GM23338 (cell line): ENCODE data around the gene MFSD11. TPM values are rescaled to one million over a fixed set of nuclear protein-coding genes. Genes with fewer than 3 reads are reported as not detected.

Experiments used
- ATAC-seq: fragments of 200-7000 bp; cut with Tn5 transposase; 3 replicates; pipeline ENCODE4 v1.9.1; 2020
- DNase-seq: peaks from one replicate; pipeline ENCODE4 v3.0.0-alpha.2; 2015; ENCODE audit warnings: low spot score
- H2AFZ ChIP-seq: fragments of 200-600 bp; sonication (generic); 2 replicates; pipeline ENCODE4 v1.8.0; 2016; ENCODE audit warnings: antibody characterized with exemption, mild to moderate bottlenecking, moderate library complexity
- H3F3A ChIP-seq: fragments of 200-600 bp; sonication (generic); replicated peaks from 2 replicates; pipeline ENCODE4 v1.8.0; 2017; ENCODE audit warnings: antibody characterized with exemption, mixed run types, low read depth
- H3K27ac ChIP-seq: fragments of 200-600 bp; sonication (generic); 2 replicates; pipeline ENCODE4 v1.6.1; 2016; ENCODE audit warnings: low read depth
- H3K27me3 ChIP-seq: fragments of 200-600 bp; sonication (generic); 2 replicates; pipeline ENCODE4 v1.8.0; 2016; ENCODE audit warnings: mild to moderate bottlenecking, mixed run types, moderate library complexity; ENCODE audit not compliant: insufficient read depth
- H3K36me3 ChIP-seq: fragments of 200-600 bp; sonication (generic); 2 replicates; pipeline ENCODE4 v1.8.0; 2016; ENCODE audit warnings: mild to moderate bottlenecking; ENCODE audit not compliant: insufficient read depth
- H3K4me1 ChIP-seq: fragments of 200-600 bp; sonication (generic); 2 replicates; pipeline ENCODE4 v1.8.0; 2016; ENCODE audit warnings: mild to moderate bottlenecking, moderate library complexity; ENCODE audit not compliant: insufficient read depth
- H3K4me2 ChIP-seq: fragments of 200-600 bp; sonication (generic); 2 replicates; pipeline ENCODE4 v1.7.1; 2017; ENCODE audit warnings: mixed run types
- H3K4me3 ChIP-seq: fragments of 200-600 bp; sonication (generic); 2 replicates; pipeline ENCODE4 v1.6.1; 2016; ENCODE audit warnings: mixed run types
- H3K79me2 ChIP-seq: fragments of 200-600 bp; sonication (generic); replicated peaks from 2 replicates; pipeline ENCODE4 v1.8.0; 2017; ENCODE audit warnings: mild to moderate bottlenecking; ENCODE audit not compliant: insufficient read depth
- H3K9me2 ChIP-seq: fragments of 200-600 bp; sonication (generic); 2 replicates; pipeline ENCODE4 v1.8.0; 2017; ENCODE audit not compliant: insufficient read depth
- H4K20me1 ChIP-seq: fragments of 200-600 bp; sonication (generic); replicated peaks from 2 replicates; pipeline ENCODE4 v1.8.0; 2017; ENCODE audit warnings: mild to moderate bottlenecking; ENCODE audit not compliant: insufficient read depth
- H3K27ac Mint-ChIP-seq: 2 replicates; pipeline ENCODE4 v1.8.0; 2020; ENCODE audit warnings: inconsistent platforms, mild to moderate bottlenecking, moderate library complexity, mixed read lengths
- H3K27me3 Mint-ChIP-seq: 3 replicates; pipeline ENCODE4 v1.8.0; 2022; ENCODE audit warnings: low read depth, mild to moderate bottlenecking, moderate library complexity, mixed read lengths, inconsistent platforms; ENCODE audit not compliant: insufficient read depth, poor library complexity
- H3K36me3 Mint-ChIP-seq: 3 replicates; pipeline ENCODE4 v1.8.0; 2021; ENCODE audit warnings: low read depth, mild to moderate bottlenecking, inconsistent platforms, moderate library complexity, mixed read lengths
- H3K4me1 Mint-ChIP-seq: 3 replicates; pipeline ENCODE4 v1.8.0; 2020; ENCODE audit warnings: mild to moderate bottlenecking, inconsistent platforms, mixed read lengths
- H3K4me3 Mint-ChIP-seq: 3 replicates; pipeline ENCODE4 v1.8.0; 2021; ENCODE audit warnings: moderate library complexity, mild to moderate bottlenecking, inconsistent platforms, mixed read lengths
- H3K9me3 Mint-ChIP-seq: 3 replicates; pipeline ENCODE4 v1.8.0; 2020; ENCODE audit warnings: moderate library complexity, mild to moderate bottlenecking, inconsistent platforms, mixed read lengths
- CREB1 ChIP-seq: fragments of 250-450 bp; sonication (Bioruptor Pico); IDR thresholded peaks from 2 replicates; pipeline ENCODE4 v1.5.0; 2020; ENCODE audit warnings: low read depth, mild to moderate bottlenecking, moderate library complexity
- EZH2 ChIP-seq: fragments of 200-600 bp; sonication (generic); IDR thresholded peaks from one replicate; pipeline ENCODE4 v1.8.0; 2017; ENCODE audit warnings: antibody characterized with exemption, mild to moderate bottlenecking, low read depth; ENCODE audit not compliant: unreplicated experiment
- JUNB ChIP-seq: IDR thresholded peaks from one replicate; pipeline ENCODE4 v1.6.1; 2016; ENCODE audit warnings: antibody characterized with exemption; ENCODE audit not compliant: unreplicated experiment
- POLR2AphosphoS5 ChIP-seq: IDR thresholded peaks from 2 replicates; pipeline ENCODE4 v1.6.1; 2016; ENCODE audit warnings: antibody characterized with exemption, low read depth
- ZNF114 ChIP-seq: fragments of 250-450 bp; sonication (Bioruptor Pico); IDR thresholded peaks from 2 replicates; pipeline ENCODE4 v1.5.0; 2020; ENCODE audit warnings: mild to moderate bottlenecking, moderate library complexity
- ZNF331 ChIP-seq: fragments of 250-450 bp; sonication (Bioruptor Pico); IDR thresholded peaks from 2 replicates; pipeline ENCODE4 v1.5.0; 2020; ENCODE audit warnings: low read depth, mild to moderate bottlenecking, moderate library complexity
- polyA plus RNA-seq: library from polyadenylated mRNA; unstranded; fragments of >200 nt; fragmentation: Nextera tagmentation; extraction: Ambion mirVana; gene quantifications from 2 replicates; pipeline ENCODE4 v1.2.1, GENCODE V29; 2016
- total RNA-seq: library from RNA; depleted of rRNA; stranded (reverse); fragments of >200 nt; shearing (Covaris generic); gene quantifications from 2 replicates; pipeline ENCODE4 v1.2.3, GENCODE V29; 2014
- TF ChIP-seq, protein P1 (sequence below), 2 experiments: fragments of 200-600 bp in 1 of 2; sonication (generic) in 1 of 2; conservative IDR thresholded peaks; 2 replicates each; pipeline versions ENCODE4 v1.5.1 to v1.6.1; 2016 to 2017; ENCODE audit warnings: antibody characterized with exemption in 2 of 2, low read depth in 2 of 2, mild to moderate bottlenecking in 2 of 2, moderate library complexity in 1 of 2
- TF ChIP-seq, protein P2 (sequence below): fragments of 250-450 bp; sonication (Bioruptor Pico); IDR thresholded peaks from 2 replicates; pipeline ENCODE4 v1.5.0; 2020; ENCODE audit warnings: mild to moderate bottlenecking, moderate library complexity
- TF ChIP-seq, protein P3 (sequence below): IDR thresholded peaks from one replicate; pipeline ENCODE4 v1.6.1; 2018; ENCODE audit warnings: antibody characterized with exemption; ENCODE audit not compliant: unreplicated experiment

MFSD11 gene
- total and polyA plus RNA-seq, 2 experiments from 2014 or later: 10.2 to 35.3 TPM

DNA sequence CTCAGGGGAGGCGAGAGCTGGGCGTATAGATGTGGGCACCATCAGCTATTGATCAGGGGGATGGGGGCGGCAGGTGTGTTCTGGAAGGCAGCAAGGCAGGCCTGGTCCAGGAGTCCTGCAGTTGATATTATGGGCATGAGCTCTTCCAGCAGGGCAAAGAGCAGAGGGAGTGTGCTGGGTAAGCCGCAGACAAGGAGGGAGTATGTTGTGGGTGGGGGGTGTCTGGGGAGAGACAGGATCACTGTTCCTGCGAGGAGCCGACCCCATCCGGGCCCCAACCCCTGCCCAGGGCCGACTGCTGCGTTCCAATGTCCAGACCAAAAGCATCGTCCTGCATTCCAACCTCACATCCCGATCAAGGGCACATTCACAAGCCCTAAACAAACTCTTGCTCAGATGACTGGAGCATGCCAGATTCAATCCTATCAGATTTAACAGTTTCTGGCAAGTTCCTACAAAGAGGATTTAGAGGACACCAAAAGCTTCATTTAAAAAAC is 36.4 kb upstream of the MFSD11 start:
- peak overlapping the region; percentile 63 for H3K4me2 ChIP-seq
- peak overlapping the region; percentile 66; the same call in 1 of the 2 replicates for H3K27ac ChIP-seq
- H3K27me3 Mint-ChIP-seq: peaks cover 13% of the 10 kb centered on the region
- peak overlapping the region; percentile 0; the same call in 1 of the 3 replicates for H3K4me3 Mint-ChIP-seq
- no peaks in the 10 kb centered on the region for H3K36me3 ChIP-seq
- peaks cover 41% of the 10 kb centered on the region for H3K4me1 Mint-ChIP-seq
- no peaks in the 10 kb centered on the region; the same call in 1 of the 2 replicates for H4K20me1 ChIP-seq
- DNase-seq: no peak
- H3K27ac Mint-ChIP-seq: no peak overlapping the region
- no peak; the same call in 1 of the 3 replicates for ATAC-seq
- no peaks in the 10 kb centered on the region for H3K9me2 ChIP-seq
- no peaks in the 10 kb centered on the region for H3K36me3 Mint-ChIP-seq
- peaks cover 35% of the 10 kb centered on the region for H3K4me1 ChIP-seq
- H3K4me3 ChIP-seq: no peak overlapping the region
- no peaks in the 10 kb centered on the region; the same call in 2 of the 3 replicates for H3K9me3 Mint-ChIP-seq
- TF ChIP-seq, protein P1, sequence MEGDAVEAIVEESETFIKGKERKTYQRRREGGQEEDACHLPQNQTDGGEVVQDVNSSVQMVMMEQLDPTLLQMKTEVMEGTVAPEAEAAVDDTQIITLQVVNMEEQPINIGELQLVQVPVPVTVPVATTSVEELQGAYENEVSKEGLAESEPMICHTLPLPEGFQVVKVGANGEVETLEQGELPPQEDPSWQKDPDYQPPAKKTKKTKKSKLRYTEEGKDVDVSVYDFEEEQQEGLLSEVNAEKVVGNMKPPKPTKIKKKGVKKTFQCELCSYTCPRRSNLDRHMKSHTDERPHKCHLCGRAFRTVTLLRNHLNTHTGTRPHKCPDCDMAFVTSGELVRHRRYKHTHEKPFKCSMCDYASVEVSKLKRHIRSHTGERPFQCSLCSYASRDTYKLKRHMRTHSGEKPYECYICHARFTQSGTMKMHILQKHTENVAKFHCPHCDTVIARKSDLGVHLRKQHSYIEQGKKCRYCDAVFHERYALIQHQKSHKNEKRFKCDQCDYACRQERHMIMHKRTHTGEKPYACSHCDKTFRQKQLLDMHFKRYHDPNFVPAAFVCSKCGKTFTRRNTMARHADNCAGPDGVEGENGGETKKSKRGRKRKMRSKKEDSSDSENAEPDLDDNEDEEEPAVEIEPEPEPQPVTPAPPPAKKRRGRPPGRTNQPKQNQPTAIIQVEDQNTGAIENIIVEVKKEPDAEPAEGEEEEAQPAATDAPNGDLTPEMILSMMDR (conservative IDR thresholded peaks at IDR 0.05; ENCODE audit: low read depth in 2 of 2): no peak
- TF ChIP-seq ZNF114 (CRISPR knock-in tag) (no peak), POLR2AphosphoS5 (no peak), EZH2 (no peak), JUNB (no peak), CREB1 (CRISPR knock-in tag) (no peak), ZNF331 (CRISPR knock-in tag) (no peak)
- TF ChIP-seq, protein P2, sequence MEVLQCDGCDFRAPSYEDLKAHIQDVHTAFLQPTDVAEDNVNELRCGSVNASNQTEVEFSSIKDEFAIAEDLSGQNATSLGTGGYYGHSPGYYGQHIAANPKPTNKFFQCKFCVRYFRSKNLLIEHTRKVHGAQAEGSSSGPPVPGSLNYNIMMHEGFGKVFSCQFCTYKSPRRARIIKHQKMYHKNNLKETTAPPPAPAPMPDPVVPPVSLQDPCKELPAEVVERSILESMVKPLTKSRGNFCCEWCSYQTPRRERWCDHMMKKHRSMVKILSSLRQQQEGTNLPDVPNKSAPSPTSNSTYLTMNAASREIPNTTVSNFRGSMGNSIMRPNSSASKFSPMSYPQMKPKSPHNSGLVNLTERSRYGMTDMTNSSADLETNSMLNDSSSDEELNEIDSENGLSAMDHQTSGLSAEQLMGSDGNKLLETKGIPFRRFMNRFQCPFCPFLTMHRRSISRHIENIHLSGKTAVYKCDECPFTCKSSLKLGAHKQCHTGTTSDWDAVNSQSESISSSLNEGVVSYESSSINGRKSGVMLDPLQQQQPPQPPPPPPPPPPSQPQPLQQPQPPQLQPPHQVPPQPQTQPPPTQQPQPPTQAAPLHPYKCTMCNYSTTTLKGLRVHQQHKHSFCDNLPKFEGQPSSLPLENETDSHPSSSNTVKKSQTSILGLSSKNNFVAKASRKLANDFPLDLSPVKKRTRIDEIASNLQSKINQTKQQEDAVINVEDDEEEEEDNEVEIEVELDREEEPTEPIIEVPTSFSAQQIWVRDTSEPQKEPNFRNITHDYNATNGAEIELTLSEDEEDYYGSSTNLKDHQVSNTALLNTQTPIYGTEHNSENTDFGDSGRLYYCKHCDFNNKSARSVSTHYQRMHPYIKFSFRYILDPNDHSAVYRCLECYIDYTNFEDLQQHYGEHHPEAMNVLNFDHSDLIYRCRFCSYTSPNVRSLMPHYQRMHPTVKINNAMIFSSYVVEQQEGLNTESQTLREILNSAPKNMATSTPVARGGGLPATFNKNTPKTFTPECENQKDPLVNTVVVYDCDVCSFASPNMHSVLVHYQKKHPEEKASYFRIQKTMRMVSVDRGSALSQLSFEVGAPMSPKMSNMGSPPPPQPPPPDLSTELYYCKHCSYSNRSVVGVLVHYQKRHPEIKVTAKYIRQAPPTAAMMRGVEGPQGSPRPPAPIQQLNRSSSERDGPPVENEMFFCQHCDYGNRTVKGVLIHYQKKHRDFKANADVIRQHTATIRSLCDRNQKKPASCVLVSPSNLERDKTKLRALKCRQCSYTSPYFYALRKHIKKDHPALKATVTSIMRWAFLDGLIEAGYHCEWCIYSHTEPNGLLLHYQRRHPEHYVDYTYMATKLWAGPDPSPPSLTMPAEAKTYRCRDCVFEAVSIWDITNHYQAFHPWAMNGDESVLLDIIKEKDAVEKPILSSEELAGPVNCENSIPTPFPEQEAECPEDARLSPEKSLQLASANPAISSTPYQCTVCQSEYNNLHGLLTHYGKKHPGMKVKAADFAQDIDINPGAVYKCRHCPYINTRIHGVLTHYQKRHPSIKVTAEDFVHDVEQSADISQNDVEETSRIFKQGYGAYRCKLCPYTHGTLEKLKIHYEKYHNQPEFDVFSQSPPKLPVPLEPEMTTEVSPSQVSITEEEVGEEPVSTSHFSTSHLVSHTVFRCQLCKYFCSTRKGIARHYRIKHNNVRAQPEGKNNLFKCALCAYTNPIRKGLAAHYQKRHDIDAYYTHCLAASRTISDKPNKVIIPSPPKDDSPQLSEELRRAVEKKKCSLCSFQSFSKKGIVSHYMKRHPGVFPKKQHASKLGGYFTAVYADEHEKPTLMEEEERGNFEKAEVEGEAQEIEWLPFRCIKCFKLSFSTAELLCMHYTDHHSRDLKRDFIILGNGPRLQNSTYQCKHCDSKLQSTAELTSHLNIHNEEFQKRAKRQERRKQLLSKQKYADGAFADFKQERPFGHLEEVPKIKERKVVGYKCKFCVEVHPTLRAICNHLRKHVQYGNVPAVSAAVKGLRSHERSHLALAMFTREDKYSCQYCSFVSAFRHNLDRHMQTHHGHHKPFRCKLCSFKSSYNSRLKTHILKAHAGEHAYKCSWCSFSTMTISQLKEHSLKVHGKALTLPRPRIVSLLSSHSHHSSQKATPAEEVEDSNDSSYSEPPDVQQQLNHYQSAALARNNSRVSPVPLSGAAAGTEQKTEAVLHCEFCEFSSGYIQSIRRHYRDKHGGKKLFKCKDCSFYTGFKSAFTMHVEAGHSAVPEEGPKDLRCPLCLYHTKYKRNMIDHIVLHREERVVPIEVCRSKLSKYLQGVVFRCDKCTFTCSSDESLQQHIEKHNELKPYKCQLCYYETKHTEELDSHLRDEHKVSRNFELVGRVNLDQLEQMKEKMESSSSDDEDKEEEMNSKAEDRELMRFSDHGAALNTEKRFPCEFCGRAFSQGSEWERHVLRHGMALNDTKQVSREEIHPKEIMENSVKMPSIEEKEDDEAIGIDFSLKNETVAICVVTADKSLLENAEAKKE (CRISPR knock-in tag): no peak
- TF ChIP-seq, protein P3, sequence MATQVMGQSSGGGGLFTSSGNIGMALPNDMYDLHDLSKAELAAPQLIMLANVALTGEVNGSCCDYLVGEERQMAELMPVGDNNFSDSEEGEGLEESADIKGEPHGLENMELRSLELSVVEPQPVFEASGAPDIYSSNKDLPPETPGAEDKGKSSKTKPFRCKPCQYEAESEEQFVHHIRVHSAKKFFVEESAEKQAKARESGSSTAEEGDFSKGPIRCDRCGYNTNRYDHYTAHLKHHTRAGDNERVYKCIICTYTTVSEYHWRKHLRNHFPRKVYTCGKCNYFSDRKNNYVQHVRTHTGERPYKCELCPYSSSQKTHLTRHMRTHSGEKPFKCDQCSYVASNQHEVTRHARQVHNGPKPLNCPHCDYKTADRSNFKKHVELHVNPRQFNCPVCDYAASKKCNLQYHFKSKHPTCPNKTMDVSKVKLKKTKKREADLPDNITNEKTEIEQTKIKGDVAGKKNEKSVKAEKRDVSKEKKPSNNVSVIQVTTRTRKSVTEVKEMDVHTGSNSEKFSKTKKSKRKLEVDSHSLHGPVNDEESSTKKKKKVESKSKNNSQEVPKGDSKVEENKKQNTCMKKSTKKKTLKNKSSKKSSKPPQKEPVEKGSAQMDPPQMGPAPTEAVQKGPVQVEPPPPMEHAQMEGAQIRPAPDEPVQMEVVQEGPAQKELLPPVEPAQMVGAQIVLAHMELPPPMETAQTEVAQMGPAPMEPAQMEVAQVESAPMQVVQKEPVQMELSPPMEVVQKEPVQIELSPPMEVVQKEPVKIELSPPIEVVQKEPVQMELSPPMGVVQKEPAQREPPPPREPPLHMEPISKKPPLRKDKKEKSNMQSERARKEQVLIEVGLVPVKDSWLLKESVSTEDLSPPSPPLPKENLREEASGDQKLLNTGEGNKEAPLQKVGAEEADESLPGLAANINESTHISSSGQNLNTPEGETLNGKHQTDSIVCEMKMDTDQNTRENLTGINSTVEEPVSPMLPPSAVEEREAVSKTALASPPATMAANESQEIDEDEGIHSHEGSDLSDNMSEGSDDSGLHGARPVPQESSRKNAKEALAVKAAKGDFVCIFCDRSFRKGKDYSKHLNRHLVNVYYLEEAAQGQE: no peak
- no peaks in the 10 kb centered on the region for H3F3A ChIP-seq
- no peaks in the 10 kb centered on the region for H3K27me3 ChIP-seq
- peaks cover 21% of the 10 kb centered on the region for H3K79me2 ChIP-seq
- H2AFZ ChIP-seq: no peak overlapping the region; the same call in 1 of the 2 replicates
